Measurements from ENCODE around the gene TAX1BP3.

DNA sequence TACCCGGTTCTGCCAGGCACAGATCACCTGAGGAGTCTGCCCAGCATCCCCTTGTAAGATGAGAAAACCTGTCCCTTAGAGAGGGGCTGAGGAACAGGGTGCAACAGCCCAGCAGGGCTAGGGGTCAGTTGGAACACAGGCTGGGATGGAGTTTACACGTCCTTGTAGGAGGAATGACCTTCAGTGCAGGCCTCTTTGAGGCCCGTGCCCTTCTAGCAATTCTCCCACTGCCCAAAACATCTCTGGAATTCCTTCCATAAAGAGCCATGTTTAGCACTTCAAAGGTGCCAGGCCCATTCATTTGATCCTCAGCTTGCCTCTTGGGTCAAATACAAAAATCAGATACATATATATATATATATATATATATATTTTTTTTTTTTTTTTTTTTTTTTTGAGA, 27.4 kb downstream of the TAX1BP3 start:
- TF ChIP-seq, protein P1, sequence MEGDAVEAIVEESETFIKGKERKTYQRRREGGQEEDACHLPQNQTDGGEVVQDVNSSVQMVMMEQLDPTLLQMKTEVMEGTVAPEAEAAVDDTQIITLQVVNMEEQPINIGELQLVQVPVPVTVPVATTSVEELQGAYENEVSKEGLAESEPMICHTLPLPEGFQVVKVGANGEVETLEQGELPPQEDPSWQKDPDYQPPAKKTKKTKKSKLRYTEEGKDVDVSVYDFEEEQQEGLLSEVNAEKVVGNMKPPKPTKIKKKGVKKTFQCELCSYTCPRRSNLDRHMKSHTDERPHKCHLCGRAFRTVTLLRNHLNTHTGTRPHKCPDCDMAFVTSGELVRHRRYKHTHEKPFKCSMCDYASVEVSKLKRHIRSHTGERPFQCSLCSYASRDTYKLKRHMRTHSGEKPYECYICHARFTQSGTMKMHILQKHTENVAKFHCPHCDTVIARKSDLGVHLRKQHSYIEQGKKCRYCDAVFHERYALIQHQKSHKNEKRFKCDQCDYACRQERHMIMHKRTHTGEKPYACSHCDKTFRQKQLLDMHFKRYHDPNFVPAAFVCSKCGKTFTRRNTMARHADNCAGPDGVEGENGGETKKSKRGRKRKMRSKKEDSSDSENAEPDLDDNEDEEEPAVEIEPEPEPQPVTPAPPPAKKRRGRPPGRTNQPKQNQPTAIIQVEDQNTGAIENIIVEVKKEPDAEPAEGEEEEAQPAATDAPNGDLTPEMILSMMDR (conservative IDR thresholded peaks at IDR 0.05; ENCODE audit: low read length): no peak
- TF ChIP-seq EZH2phosphoT487 (IDR thresholded peaks at IDR 0.05; ENCODE audit: borderline replicate concordance): no peak

All from Loucy (cell line).